ENCODE results near the gene BTBD17. TPM values are rescaled to one million over a fixed set of nuclear protein-coding genes. Genes with fewer than 3 reads are reported as not detected.

BTBD17 gene
- total RNA-seq, 1 donor from 2014 or later = 10.8 TPM

GRCh38 chr17:74392848-74393247, 31.2 kb upstream of the BTBD17 start:
- Mint-ChIP-seq H3K9me3 (no peaks in the 10 kb centered on the region), H3K4me3 (no peak overlapping the region), H3K4me1 (peaks cover 15% of the 10 kb centered on the region), H3K27me3 (ENCODE audit: insufficient read depth, low read depth) (peaks cover 4% of the 10 kb centered on the region), H3K36me3 (no peaks in the 10 kb centered on the region), H3K27ac (no peak overlapping the region)
- Histone ChIP-seq H3K27ac (no peak overlapping the region), H3K36me3 (no peaks in the 10 kb centered on the region), H4K20me1 (ENCODE audit: low read depth) (no peaks in the 10 kb centered on the region), H3K4me2 (no peak overlapping the region), H3K9me3 (ENCODE audit: low read depth) (no peaks in the 10 kb centered on the region), H3K9ac (no peak overlapping the region), H2AFZ (replicated peaks) (peak overlapping the region; percentile 69), H3K4me3 (no peak overlapping the region), H3K27me3 (no peaks in the 10 kb centered on the region), H3K79me2 (ENCODE audit: low read depth) (no peaks in the 10 kb centered on the region), H3K4me1 (peaks cover 11% of the 10 kb centered on the region), H3F3A (ENCODE audit: low read depth) (no peaks in the 10 kb centered on the region)
- TF ChIP-seq EZH2 (IDR thresholded peaks at IDR 0.05) (no peak), EZH2phosphoT487 (IDR thresholded peaks at IDR 0.05) (no peak), CTCF (IDR thresholded peaks at IDR 0.05) (no peak)
- no peak for DNase-seq (ENCODE audit: low spot score)

GRCh38 chr17:74391771-74392170, 30.1 kb upstream of the BTBD17 start:
- no peaks in the 10 kb centered on the region for H3K9me3 ChIP-seq (ENCODE audit: low read depth)
- no peaks in the 10 kb centered on the region for H3K36me3 ChIP-seq
- Mint-ChIP-seq H3K4me3 (no peak overlapping the region), H3K27me3 (ENCODE audit: insufficient read depth, low read depth) (peaks cover 4% of the 10 kb centered on the region), H3K4me1 (peaks cover 15% of the 10 kb centered on the region), H3K27ac (no peak overlapping the region), H3K9me3 (no peaks in the 10 kb centered on the region), H3K36me3 (no peaks in the 10 kb centered on the region)
- H3F3A ChIP-seq (ENCODE audit: low read depth) = no peaks in the 10 kb centered on the region
- no peak overlapping the region for H3K27ac ChIP-seq
- H3K4me3 ChIP-seq = no peak overlapping the region
- H3K27me3 ChIP-seq = no peaks in the 10 kb centered on the region
- H3K4me2 ChIP-seq = no peak overlapping the region
- H2AFZ ChIP-seq (replicated peaks) = no peak overlapping the region
- DNase-seq (ENCODE audit: low spot score) = no peak
- no peaks in the 10 kb centered on the region for H3K79me2 ChIP-seq (ENCODE audit: low read depth)
- H3K4me1 ChIP-seq = peaks cover 19% of the 10 kb centered on the region
- no peaks in the 10 kb centered on the region for H4K20me1 ChIP-seq (ENCODE audit: low read depth)
- no peak overlapping the region for H3K9ac ChIP-seq
- no peak for TF ChIP-seq EZH2 (IDR thresholded peaks at IDR 0.05)
- TF ChIP-seq CTCF (IDR thresholded peaks at IDR 0.05) = no peak
- TF ChIP-seq EZH2phosphoT487 (IDR thresholded peaks at IDR 0.05) = no peak

- no peak overlapping the region for H3K9ac ChIP-seq
- H3K36me3 ChIP-seq = no peaks in the 10 kb centered on the region
- H2AFZ ChIP-seq (replicated peaks) = no peak overlapping the region
- no peak overlapping the region for H3K27ac ChIP-seq
- peaks cover 7% of the 10 kb centered on the region for H3K27me3 Mint-ChIP-seq (ENCODE audit: insufficient read depth, low read depth)
- no peaks in the 10 kb centered on the region for H3K9me3 Mint-ChIP-seq
- no peaks in the 10 kb centered on the region for H3K36me3 Mint-ChIP-seq
- no peak overlapping the region for H3K4me2 ChIP-seq
- no peak overlapping the region for H3K27ac Mint-ChIP-seq
- DNase-seq (ENCODE audit: low spot score) = no peak
- H3K9me3 ChIP-seq (ENCODE audit: low read depth) = no peaks in the 10 kb centered on the region
- H3F3A ChIP-seq (ENCODE audit: low read depth) = no peaks in the 10 kb centered on the region
- H3K27me3 ChIP-seq = no peaks in the 10 kb centered on the region
- no peaks in the 10 kb centered on the region for H4K20me1 ChIP-seq (ENCODE audit: low read depth)
- no peak overlapping the region for H3K4me3 ChIP-seq
- no peaks in the 10 kb centered on the region for H3K79me2 ChIP-seq (ENCODE audit: low read depth)
- peaks cover 15% of the 10 kb centered on the region for H3K4me1 Mint-ChIP-seq
- no peak for TF ChIP-seq EZH2 (IDR thresholded peaks at IDR 0.05)
- no peak for TF ChIP-seq EZH2phosphoT487 (IDR thresholded peaks at IDR 0.05)
- no peak for TF ChIP-seq CTCF (IDR thresholded peaks at IDR 0.05)
- peaks cover 19% of the 10 kb centered on the region for H3K4me1 ChIP-seq
- no peak overlapping the region for H3K4me3 Mint-ChIP-seq
These were observed 29.3 kb upstream of the BTBD17 start for GRCh38 chr17:74390680-74391653.
